GM12878 (cell line): ENCODE measurements around the gene TMEM38B. TPM values are rescaled to one million over a fixed set of nuclear protein-coding genes. Genes with fewer than 3 reads are reported as not detected.

ENCODE experiments used
- BACH1 ChIP-seq: fragments of 450-650 bp; IDR thresholded peaks from 2 replicates; pipeline ENCODE4 v1.6.1; 2017; ENCODE audit warnings: mild to moderate bottlenecking, borderline replicate concordance
- CHD1 ChIP-seq: IDR thresholded peaks from 2 replicates; pipeline ENCODE4 v1.6.1; 2012; ENCODE audit warnings: low read depth, low read length, improper control_type of control experiment
- DPF2 ChIP-seq: fragments of 450-650 bp; IDR thresholded peaks from 2 replicates; pipeline ENCODE4 v1.6.1; 2017; ENCODE audit warnings: mild to moderate bottlenecking
- EED ChIP-seq: sonication (generic); IDR thresholded peaks from 2 replicates; pipeline ENCODE4 v1.6.1; 2016; ENCODE audit warnings: antibody characterized with exemption, low read depth
- HDGF ChIP-seq: fragments of 450-650 bp; IDR thresholded peaks from 2 replicates; pipeline ENCODE4 v1.6.1; 2016; ENCODE audit warnings: antibody characterized with exemption
- JUND ChIP-seq: IDR thresholded peaks from 2 replicates; pipeline ENCODE4 v1.6.1; 2012; ENCODE audit warnings: low read depth, mild to moderate bottlenecking, low read length, improper control_type of control experiment, moderate library complexity
- KLF5 ChIP-seq: fragments of 450-650 bp; IDR thresholded peaks from 2 replicates; pipeline ENCODE4 v1.6.1; 2014; ENCODE audit warnings: mild to moderate bottlenecking; ENCODE audit not compliant: partially characterized antibody
- MEF2A ChIP-seq: IDR thresholded peaks from 2 replicates; pipeline ENCODE4 v1.6.1; 2011; ENCODE audit warnings: low read depth, mild to moderate bottlenecking, low read length, moderate library complexity; ENCODE audit not compliant: insufficient read depth
- NBN ChIP-seq: fragments of 450-650 bp; IDR thresholded peaks from 2 replicates; pipeline ENCODE4 v1.6.1; 2016
- NFXL1 ChIP-seq: fragments of 450-650 bp; IDR thresholded peaks from 2 replicates; pipeline ENCODE4 v1.6.1; 2017; ENCODE audit warnings: antibody characterized with exemption, mild to moderate bottlenecking, borderline replicate concordance
- NFYA ChIP-seq: IDR thresholded peaks from 2 replicates; pipeline ENCODE4 v1.6.1; 2011; ENCODE audit warnings: low read depth, mild to moderate bottlenecking, low read length, improper control_type of control experiment, borderline replicate concordance
- PML ChIP-seq: IDR thresholded peaks from 2 replicates; pipeline ENCODE4 v1.6.1; 2012; ENCODE audit warnings: low read length, inconsistent platforms
- RBBP5 ChIP-seq: fragments of 200-600 bp; sonication (generic); conservative IDR thresholded peaks from 2 replicates; pipeline ENCODE4 v1.6.1; 2016
- SMARCA5 ChIP-seq: fragments of 450-650 bp; IDR thresholded peaks from 2 replicates; pipeline ENCODE4 v1.6.1; 2017; ENCODE audit warnings: mild to moderate bottlenecking
- STAT3 ChIP-seq: IDR thresholded peaks from 2 replicates; pipeline ENCODE4 v1.6.1; 2011; ENCODE audit warnings: low read depth, low read length, improper control_type of control experiment
- ZNF274 ChIP-seq: IDR thresholded peaks from one replicate; pipeline ENCODE4 v1.8.0; 2011; ENCODE audit not compliant: insufficient read length, insufficient read depth
- ZZZ3 ChIP-seq: IDR thresholded peaks from 2 replicates; pipeline ENCODE4 v1.6.1; 2011; ENCODE audit warnings: low read depth; ENCODE audit not compliant: control insufficient read depth, insufficient read length
- polyA plus RNA-seq, 11 experiments: library from polyadenylated mRNA; depleted of rRNA in 4 of 11; unstranded in 6 of 11; stranded (reverse) in 5 of 11; fragments of >200 nt; fragmentation: Nextera tagmentation in 4 of 11; fragmentation: Illumina TruSeq in 1 of 11; extraction: Ambion mirVana in 4 of 11; extraction: Trizol in 1 of 11; gene quantifications; 1 replicate in 1 of 11; 2 replicates in 10 of 11; pipeline versions ENCODE4 v1.2.1 to v1.2.3, GENCODE V29; 2011 to 2016; ENCODE audit warnings: inconsistent platforms in 2 of 11, missing spikeins in 2 of 11, low read depth in 1 of 11
- total RNA-seq, 4 experiments: library from RNA; depleted of rRNA in 3 of 4; stranded (reverse); fragments of >200 nt in 3 of 4; fragmentation: Illumina TruSeq in 1 of 4; extraction: Trizol in 1 of 4; gene quantifications; 2 replicates each; pipeline versions ENCODE4 v1.2.1 to v1.2.3, GENCODE V29; 2013 to 2021
- TF ChIP-seq, protein P1 (sequence below): fragments of 450-650 bp; formaldehyde crosslinking; IDR thresholded peaks from 2 replicates; pipeline ENCODE4 v1.4.0; 2022; ENCODE audit warnings: mild to moderate bottlenecking, moderate library complexity
- TF ChIP-seq, protein P2 (sequence below): fragments of 150-350 bp; IDR thresholded peaks from 2 replicates; pipeline ENCODE4 v1.6.1; 2014; ENCODE audit warnings: mild to moderate bottlenecking, low read depth, low read length
- TF ChIP-seq, protein P3 (sequence below): IDR thresholded peaks from 2 replicates; pipeline ENCODE4 v1.6.1; 2011; ENCODE audit warnings: mild to moderate bottlenecking, low read depth, low read length, moderate library complexity; ENCODE audit not compliant: insufficient replicate concordance
- TF ChIP-seq, protein P4 (sequence below): IDR thresholded peaks from 2 replicates; pipeline ENCODE4 v1.6.1; 2012; ENCODE audit warnings: low read depth, low read length, improper control_type of control experiment

The TMEM38B gene
- total and polyA plus RNA-seq, 10 of the 15 experiments (the other 5 are each of a cell fraction or from before 2014, with no cell fraction given) = 8.4 to 22.5 (median 12.7) TPM

- TF ChIP-seq, protein P1, sequence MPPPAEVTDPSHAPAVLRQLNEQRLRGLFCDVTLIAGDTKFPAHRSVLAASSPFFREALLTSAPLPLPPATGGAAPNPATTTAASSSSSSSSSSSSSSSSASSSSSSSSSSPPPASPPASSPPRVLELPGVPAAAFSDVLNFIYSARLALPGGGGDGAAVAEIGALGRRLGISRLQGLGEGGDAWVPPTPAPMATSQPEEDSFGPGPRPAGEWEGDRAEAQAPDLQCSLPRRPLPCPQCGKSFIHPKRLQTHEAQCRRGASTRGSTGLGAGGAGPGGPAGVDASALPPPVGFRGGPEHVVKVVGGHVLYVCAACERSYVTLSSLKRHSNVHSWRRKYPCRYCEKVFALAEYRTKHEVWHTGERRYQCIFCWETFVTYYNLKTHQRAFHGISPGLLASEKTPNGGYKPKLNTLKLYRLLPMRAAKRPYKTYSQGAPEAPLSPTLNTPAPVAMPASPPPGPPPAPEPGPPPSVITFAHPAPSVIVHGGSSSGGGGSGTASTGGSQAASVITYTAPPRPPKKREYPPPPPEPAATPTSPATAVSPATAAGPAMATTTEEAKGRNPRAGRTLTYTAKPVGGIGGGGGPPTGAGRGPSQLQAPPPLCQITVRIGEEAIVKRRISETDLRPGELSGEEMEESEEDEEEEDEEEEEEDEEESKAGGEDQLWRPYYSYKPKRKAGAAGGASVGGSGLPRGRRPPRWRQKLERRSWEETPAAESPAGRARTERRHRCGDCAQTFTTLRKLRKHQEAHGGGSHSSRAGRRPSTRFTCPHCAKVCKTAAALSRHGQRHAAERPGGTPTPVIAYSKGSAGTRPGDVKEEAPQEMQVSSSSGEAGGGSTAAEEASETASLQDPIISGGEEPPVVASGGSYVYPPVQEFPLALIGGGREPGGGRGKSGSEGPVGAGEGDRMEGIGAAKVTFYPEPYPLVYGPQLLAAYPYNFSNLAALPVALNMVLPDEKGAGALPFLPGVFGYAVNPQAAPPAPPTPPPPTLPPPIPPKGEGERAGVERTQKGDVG (CRISPR knock-in tag) = no peak
- TF ChIP-seq NBN = no peak
- peak; percentile 76 for TF ChIP-seq BACH1
- TF ChIP-seq JUND = no peak
- TF ChIP-seq SMARCA5 = 0 out of 2 replicates have a peak, but pooled peaks have one; percentile 41
- peak; percentile 73; the same call in 1 of the 2 replicates for TF ChIP-seq NFXL1
- no peak for TF ChIP-seq CHD1
- no peak for TF ChIP-seq HDGF
- TF ChIP-seq DPF2 = peak; percentile 41; the same call in 1 of the 2 replicates
- TF ChIP-seq, protein P2, sequence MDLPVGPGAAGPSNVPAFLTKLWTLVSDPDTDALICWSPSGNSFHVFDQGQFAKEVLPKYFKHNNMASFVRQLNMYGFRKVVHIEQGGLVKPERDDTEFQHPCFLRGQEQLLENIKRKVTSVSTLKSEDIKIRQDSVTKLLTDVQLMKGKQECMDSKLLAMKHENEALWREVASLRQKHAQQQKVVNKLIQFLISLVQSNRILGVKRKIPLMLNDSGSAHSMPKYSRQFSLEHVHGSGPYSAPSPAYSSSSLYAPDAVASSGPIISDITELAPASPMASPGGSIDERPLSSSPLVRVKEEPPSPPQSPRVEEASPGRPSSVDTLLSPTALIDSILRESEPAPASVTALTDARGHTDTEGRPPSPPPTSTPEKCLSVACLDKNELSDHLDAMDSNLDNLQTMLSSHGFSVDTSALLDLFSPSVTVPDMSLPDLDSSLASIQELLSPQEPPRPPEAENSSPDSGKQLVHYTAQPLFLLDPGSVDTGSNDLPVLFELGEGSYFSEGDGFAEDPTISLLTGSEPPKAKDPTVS = no peak
- TF ChIP-seq ZZZ3 = no peak
- TF ChIP-seq MEF2A = no peak
- TF ChIP-seq, protein P3, sequence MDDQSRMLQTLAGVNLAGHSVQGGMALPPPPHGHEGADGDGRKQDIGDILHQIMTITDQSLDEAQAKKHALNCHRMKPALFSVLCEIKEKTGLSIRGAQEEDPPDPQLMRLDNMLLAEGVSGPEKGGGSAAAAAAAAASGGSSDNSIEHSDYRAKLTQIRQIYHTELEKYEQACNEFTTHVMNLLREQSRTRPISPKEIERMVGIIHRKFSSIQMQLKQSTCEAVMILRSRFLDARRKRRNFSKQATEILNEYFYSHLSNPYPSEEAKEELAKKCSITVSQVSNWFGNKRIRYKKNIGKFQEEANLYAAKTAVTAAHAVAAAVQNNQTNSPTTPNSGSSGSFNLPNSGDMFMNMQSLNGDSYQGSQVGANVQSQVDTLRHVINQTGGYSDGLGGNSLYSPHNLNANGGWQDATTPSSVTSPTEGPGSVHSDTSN = no peak
- no peak for TF ChIP-seq RBBP5
- TF ChIP-seq, protein P4, sequence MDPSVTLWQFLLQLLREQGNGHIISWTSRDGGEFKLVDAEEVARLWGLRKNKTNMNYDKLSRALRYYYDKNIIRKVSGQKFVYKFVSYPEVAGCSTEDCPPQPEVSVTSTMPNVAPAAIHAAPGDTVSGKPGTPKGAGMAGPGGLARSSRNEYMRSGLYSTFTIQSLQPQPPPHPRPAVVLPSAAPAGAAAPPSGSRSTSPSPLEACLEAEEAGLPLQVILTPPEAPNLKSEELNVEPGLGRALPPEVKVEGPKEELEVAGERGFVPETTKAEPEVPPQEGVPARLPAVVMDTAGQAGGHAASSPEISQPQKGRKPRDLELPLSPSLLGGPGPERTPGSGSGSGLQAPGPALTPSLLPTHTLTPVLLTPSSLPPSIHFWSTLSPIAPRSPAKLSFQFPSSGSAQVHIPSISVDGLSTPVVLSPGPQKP = no peak
- TF ChIP-seq KLF5 = no peak
- TF ChIP-seq STAT3 = 0 out of 2 replicates have a peak, but pooled peaks have one; percentile 40
- TF ChIP-seq NFYA = no peak
- TF ChIP-seq ZNF274 = no peak
- no peak for TF ChIP-seq EED
- TF ChIP-seq PML = no peak
Observed at GRCh38 chr9:105694848-105695581, 674 bp downstream of the TMEM38B start (continued).
